ENCODE results near the gene WIPF3. TPM values are rescaled to one million over a fixed set of nuclear protein-coding genes. Genes with fewer than 3 reads are reported as not detected.

Gene WIPF3
- total and polyA plus RNA-seq, 10 of the 15 experiments (the other 5 are each of a cell fraction or from before 2014, with no cell fraction given): 0.03 to 0.05 TPM; not detected in 8

DNA sequence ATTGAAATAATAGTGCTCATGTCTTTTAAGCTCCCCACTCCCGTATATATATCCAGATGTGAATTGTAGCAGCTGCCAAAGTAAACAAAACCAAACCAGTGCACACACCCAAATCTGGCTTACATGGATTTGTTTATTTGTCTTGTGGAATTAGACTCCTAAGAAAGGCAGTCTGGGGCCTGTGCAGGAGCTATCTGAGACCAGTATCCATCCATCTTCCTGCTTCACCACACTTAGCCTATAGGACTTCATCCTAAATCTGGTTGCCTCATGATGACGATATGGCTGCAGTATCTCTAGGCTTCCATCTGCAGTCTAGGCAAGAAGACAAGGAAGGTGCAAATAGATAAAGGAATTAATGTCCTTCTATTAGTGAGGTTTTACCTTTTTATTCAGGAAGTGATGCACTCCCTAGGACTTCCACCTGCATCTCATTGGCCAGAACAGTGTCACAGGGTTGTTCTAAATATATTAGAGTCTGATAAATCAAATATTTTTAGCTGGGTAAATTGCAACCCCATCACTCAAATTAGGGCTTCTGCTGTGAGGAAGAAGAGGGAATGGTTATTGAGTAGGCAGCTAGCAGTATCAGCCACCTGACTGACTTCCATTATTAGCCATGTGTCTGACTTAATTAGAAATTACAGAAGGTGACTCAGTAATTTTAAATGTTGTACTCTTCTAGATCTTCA, 6.0 kb downstream of the WIPF3 start (continued):
- no peak for TF ChIP-seq HDAC6 (IDR thresholded peaks at IDR 0.05; ENCODE audit: unreplicated experiment)
- TF ChIP-seq MEF2B (IDR thresholded peaks at IDR 0.05; ENCODE audit: partially characterized antibody, poor library complexity, severe bottlenecking): no peak
- no peak for TF ChIP-seq SMAD1 (IDR thresholded peaks at IDR 0.05; ENCODE audit: low read depth, partially characterized antibody)
- TF ChIP-seq CBX3 (IDR thresholded peaks at IDR 0.05; ENCODE audit: borderline replicate concordance, low read depth): no peak
- no peak for TF ChIP-seq GABPA (IDR thresholded peaks at IDR 0.05; ENCODE audit: low read depth)
- TF ChIP-seq, protein P1, sequence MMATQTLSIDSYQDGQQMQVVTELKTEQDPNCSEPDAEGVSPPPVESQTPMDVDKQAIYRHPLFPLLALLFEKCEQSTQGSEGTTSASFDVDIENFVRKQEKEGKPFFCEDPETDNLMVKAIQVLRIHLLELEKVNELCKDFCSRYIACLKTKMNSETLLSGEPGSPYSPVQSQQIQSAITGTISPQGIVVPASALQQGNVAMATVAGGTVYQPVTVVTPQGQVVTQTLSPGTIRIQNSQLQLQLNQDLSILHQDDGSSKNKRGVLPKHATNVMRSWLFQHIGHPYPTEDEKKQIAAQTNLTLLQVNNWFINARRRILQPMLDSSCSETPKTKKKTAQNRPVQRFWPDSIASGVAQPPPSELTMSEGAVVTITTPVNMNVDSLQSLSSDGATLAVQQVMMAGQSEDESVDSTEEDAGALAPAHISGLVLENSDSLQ (IDR thresholded peaks at IDR 0.05): no peak
- TF ChIP-seq, protein P2, sequence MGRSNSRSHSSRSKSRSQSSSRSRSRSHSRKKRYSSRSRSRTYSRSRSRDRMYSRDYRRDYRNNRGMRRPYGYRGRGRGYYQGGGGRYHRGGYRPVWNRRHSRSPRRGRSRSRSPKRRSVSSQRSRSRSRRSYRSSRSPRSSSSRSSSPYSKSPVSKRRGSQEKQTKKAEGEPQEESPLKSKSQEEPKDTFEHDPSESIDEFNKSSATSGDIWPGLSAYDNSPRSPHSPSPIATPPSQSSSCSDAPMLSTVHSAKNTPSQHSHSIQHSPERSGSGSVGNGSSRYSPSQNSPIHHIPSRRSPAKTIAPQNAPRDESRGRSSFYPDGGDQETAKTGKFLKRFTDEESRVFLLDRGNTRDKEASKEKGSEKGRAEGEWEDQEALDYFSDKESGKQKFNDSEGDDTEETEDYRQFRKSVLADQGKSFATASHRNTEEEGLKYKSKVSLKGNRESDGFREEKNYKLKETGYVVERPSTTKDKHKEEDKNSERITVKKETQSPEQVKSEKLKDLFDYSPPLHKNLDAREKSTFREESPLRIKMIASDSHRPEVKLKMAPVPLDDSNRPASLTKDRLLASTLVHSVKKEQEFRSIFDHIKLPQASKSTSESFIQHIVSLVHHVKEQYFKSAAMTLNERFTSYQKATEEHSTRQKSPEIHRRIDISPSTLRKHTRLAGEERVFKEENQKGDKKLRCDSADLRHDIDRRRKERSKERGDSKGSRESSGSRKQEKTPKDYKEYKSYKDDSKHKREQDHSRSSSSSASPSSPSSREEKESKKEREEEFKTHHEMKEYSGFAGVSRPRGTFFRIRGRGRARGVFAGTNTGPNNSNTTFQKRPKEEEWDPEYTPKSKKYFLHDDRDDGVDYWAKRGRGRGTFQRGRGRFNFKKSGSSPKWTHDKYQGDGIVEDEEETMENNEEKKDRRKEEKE (IDR thresholded peaks at IDR 0.05): no peak

Data from GM12878 (cell line).